ENCODE data around the gene MTNR1B. TPM values are rescaled to one million over a fixed set of nuclear protein-coding genes. Genes with fewer than 3 reads are reported as not detected.

Gene MTNR1B
- total and polyA plus RNA-seq, 2 of the 13 experiments (the other 11 are each of a cell fraction or from before 2014, with no cell fraction given): not detected

GRCh38 chr11:92976681-92977080, 7.2 kb downstream of the MTNR1B start:
- ChIA-PET POLR2A (no interaction called here), CTCF (ENCODE audit: low intra/inter-chr PET ratio, low total read pairs) (no interaction called here)

More at GRCh38 chr11:92976681-92977080, 7.2 kb downstream of the MTNR1B start:
- H3K79me2 ChIP-seq (ENCODE audit: insufficient read depth, low read length): no peaks in the 10 kb centered on the region
- no peak overlapping the region for H3K27ac ChIP-seq (ENCODE audit: extremely low read length, insufficient read depth, low read length)
- no peaks in the 10 kb centered on the region for H4K20me1 ChIP-seq (ENCODE audit: insufficient read depth, low read length)
- H3K9ac ChIP-seq (ENCODE audit: insufficient read depth, low read depth, low read length): no peak overlapping the region
- H3K27me3 ChIP-seq (ENCODE audit: control insufficient read depth in 1 of 2, insufficient read depth in 2 of 2, low read length in 2 of 2): peaks cover 0 to 6% of the 10 kb centered on the region in 2 experiments; a peak in 1 of 5 replicates
- peaks cover 13% of the 10 kb centered on the region for H3K4me1 ChIP-seq (ENCODE audit: insufficient read depth, low read length)
- no peaks in the 10 kb centered on the region for H3K36me3 ChIP-seq (replicated peaks in 1 of 2; ENCODE audit: control insufficient read depth in 1 of 2, insufficient read depth in 2 of 2, low read length in 2 of 2)
- in situ Hi-C loops (cut with HindIII; ENCODE audit: extremely low pct_ligation_motif_present, low pct_unique_long_range_greater_than_20kb): no loop called here
- no TSS peak for BruUV-seq (replicated peaks)
- no peak overlapping the region for H2AFZ ChIP-seq (ENCODE audit: low read length)
- DNase-seq (ENCODE audit: low spot score) (no peak), FAIRE-seq (no peak), ATAC-seq (no peak)
- H3K9me3 ChIP-seq (ENCODE audit: low read length): no peaks in the 10 kb centered on the region
- H3K4me2 ChIP-seq (ENCODE audit: low read depth, low read length): no peak overlapping the region
- no peak for TF ChIP-seq ETV5 (CRISPR knock-in tag; IDR thresholded peaks at IDR 0.05; ENCODE audit: borderline replicate concordance)
- TF ChIP-seq FUBP1 (CRISPR knock-in tag; IDR thresholded peaks at IDR 0.05; ENCODE audit: borderline replicate concordance): no peak
- TF ChIP-seq GTF2F1 (IDR thresholded peaks at IDR 0.05; ENCODE audit: low read length): no peak
- no peak for TF ChIP-seq MXI1 (IDR thresholded peaks at IDR 0.05; ENCODE audit: borderline replicate concordance, low read depth, low read length)
- TF ChIP-seq ERF (CRISPR knock-in tag; IDR thresholded peaks at IDR 0.05): no peak
- no peak for TF ChIP-seq ATF6 (CRISPR knock-in tag; conservative IDR thresholded peaks at IDR 0.05)
- no peak for TF ChIP-seq SNAI1 (CRISPR knock-in tag; IDR thresholded peaks at IDR 0.05; ENCODE audit: borderline replicate concordance)
- no peak for TF ChIP-seq NAIF1 (CRISPR knock-in tag; IDR thresholded peaks at IDR 0.05; ENCODE audit: borderline replicate concordance)
- no peak for TF ChIP-seq HOXA9 (CRISPR knock-in tag; IDR thresholded peaks at IDR 0.05; ENCODE audit: borderline replicate concordance)
- TF ChIP-seq ZNF276 (CRISPR knock-in tag; IDR thresholded peaks at IDR 0.05; ENCODE audit: low read depth): no peak
- no peak for TF ChIP-seq ISL2 (CRISPR knock-in tag; IDR thresholded peaks at IDR 0.05)
- no peak for TF ChIP-seq SSRP1 (CRISPR knock-in tag; IDR thresholded peaks at IDR 0.05)
- TF ChIP-seq ZNF512 (CRISPR knock-in tag; IDR thresholded peaks at IDR 0.05): no peak
- TF ChIP-seq ZC3H4 (CRISPR knock-in tag; IDR thresholded peaks at IDR 0.05; ENCODE audit: borderline replicate concordance): no peak
- H3K4me3 ChIP-seq (replicated peaks in 1 of 3; ENCODE audit: insufficient read depth in 1 of 3, low read depth in 2 of 3, low read length in 3 of 3): no peak overlapping the region
- intact Hi-C loops (cut with micrococcal nuclease; ENCODE audit: unreplicated experiment): no loop called here
